ENCODE results near the gene GPX1.
"Not testable (repeated sequence)": the region's sequence is repeated elsewhere in the genome, so short reads cannot be mapped to it uniquely, and the experiment has no call there.

The GPX1 gene

DNA sequence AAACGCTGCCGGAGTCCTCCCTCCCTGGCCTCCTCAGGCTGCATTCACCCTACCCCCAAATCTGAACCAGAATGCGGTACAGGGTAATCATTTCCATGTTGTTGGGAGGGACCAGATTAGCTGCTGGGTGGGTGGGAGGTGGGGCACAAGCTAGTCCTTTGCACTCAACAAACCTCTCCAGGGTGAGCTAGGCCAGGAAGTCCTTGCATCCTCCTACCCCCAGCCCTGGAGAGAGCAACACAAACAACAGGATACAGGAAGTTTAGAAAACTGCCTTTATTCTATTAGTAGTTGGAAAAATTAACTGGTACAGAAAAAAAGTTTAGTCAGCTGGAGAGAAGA lies 702 bp upstream of the GPX1 start:
- TF ChIP-seq, protein P1, sequence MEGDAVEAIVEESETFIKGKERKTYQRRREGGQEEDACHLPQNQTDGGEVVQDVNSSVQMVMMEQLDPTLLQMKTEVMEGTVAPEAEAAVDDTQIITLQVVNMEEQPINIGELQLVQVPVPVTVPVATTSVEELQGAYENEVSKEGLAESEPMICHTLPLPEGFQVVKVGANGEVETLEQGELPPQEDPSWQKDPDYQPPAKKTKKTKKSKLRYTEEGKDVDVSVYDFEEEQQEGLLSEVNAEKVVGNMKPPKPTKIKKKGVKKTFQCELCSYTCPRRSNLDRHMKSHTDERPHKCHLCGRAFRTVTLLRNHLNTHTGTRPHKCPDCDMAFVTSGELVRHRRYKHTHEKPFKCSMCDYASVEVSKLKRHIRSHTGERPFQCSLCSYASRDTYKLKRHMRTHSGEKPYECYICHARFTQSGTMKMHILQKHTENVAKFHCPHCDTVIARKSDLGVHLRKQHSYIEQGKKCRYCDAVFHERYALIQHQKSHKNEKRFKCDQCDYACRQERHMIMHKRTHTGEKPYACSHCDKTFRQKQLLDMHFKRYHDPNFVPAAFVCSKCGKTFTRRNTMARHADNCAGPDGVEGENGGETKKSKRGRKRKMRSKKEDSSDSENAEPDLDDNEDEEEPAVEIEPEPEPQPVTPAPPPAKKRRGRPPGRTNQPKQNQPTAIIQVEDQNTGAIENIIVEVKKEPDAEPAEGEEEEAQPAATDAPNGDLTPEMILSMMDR (IDR thresholded peaks at IDR 0.05; ENCODE audit: control insufficient read depth, insufficient read depth, low read depth, low read length, missing control alignments): no peak
- no peak for DNase-seq (ENCODE audit: low read depth)
- H3K4me3 ChIP-seq (ENCODE audit: control insufficient read depth, low read depth, low read length): peak overlapping the region; percentile 68

GRCh38 chr3:49357443-49358216 lies 523 bp downstream of the GPX1 start:
- peak; percentile 68 for DNase-seq (ENCODE audit: low read depth)

DNA sequence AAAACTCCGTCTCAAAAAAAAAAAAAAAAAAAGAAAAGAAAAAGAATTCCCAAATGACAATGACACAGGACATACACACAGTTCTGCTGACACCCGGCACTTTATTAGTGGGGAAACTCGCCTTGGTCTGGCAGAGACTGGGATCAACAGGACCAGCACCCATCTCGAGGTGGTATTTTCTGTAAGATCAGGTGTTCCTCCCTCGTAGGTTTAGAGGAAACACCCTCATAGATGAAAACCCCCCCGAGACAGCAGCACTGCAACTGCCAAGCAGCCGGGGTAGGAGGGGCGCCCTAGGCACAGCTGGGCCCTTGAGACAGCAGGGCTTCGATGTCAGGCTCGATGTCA lies 1.1 kb downstream of the GPX1 start:
- DNase-seq (ENCODE audit: low read depth): not testable (repeated sequence)
- H3K4me3 ChIP-seq (ENCODE audit: control insufficient read depth, low read depth, low read length): peak overlapping the region; percentile 68

More at GRCh38 chr3:49357443-49358216, 523 bp downstream of the GPX1 start:
- H3K4me3 ChIP-seq (ENCODE audit: control insufficient read depth, low read depth, low read length): peak overlapping the region; percentile 68

- TF ChIP-seq, protein P1 (IDR thresholded peaks at IDR 0.05; ENCODE audit: control insufficient read depth, insufficient read depth, low read depth, low read length, missing control alignments): no peak
- no peak for DNase-seq (ENCODE audit: low read depth)
- no peak overlapping the region for H3K4me3 ChIP-seq (ENCODE audit: control insufficient read depth, low read depth, low read length)
Observed at GRCh38 chr3:49352890-49353421, 5.2 kb downstream of the GPX1 start.

- DNase-seq (ENCODE audit: low read depth): no peak
Observed at GRCh38 chr3:49352281-49352680, 5.9 kb downstream of the GPX1 start.

GRCh38 chr3:49351521-49352011 lies 6.6 kb downstream of the GPX1 start:
- no peak overlapping the region for H3K4me3 ChIP-seq (ENCODE audit: control insufficient read depth, low read depth, low read length)
- DNase-seq (ENCODE audit: low read depth): peak; percentile 66
- TF ChIP-seq, protein P1 (IDR thresholded peaks at IDR 0.05; ENCODE audit: control insufficient read depth, insufficient read depth, low read depth, low read length, missing control alignments): no peak

More at GRCh38 chr3:49352281-49352680, 5.9 kb downstream of the GPX1 start:
- TF ChIP-seq, protein P1 (IDR thresholded peaks at IDR 0.05; ENCODE audit: control insufficient read depth, insufficient read depth, low read depth, low read length, missing control alignments): no peak
- no peak overlapping the region for H3K4me3 ChIP-seq (ENCODE audit: control insufficient read depth, low read depth, low read length)

DNA sequence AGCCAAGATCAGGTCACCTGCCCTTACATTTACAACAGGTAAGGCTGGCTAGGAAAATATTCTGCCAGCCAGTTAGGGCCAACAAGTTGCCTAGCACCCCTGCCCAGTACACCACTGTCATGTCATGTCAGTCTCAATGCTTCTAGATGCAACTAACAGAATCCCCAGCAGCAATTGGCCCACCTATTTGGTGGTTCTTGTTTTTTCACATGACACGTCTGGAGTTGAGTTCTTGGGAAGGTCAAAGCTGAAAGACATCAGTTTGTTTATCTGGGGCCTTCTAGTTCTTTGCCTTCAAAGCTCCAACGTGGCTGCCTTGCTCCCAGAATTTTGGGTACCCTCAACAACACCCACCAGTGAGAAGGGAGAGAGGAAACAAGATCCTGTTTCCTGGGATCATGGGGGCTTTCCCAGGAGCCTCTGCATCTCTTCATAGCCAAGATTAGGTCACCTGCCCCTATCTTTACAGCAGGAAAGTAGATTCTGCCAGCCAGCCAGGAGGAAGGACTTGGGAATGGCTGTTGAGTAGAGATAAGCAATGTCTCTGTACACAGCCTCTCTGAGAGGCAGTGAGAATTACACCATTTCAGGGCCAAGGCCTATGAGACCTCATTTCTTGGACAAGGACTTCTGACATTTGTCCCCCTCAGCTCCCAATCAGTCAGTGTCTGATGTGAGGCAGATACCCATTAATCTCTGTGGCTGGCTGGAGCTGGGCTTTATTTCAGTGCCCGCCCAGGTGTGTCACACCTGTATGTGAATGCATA lies 8.6 kb downstream of the GPX1 start:
- H3K4me3 ChIP-seq (ENCODE audit: control insufficient read depth, low read depth, low read length): no peak overlapping the region
- TF ChIP-seq, protein P1 (IDR thresholded peaks at IDR 0.05; ENCODE audit: control insufficient read depth, insufficient read depth, low read depth, low read length, missing control alignments): no peak
- DNase-seq (ENCODE audit: low read depth): no peak

DNA sequence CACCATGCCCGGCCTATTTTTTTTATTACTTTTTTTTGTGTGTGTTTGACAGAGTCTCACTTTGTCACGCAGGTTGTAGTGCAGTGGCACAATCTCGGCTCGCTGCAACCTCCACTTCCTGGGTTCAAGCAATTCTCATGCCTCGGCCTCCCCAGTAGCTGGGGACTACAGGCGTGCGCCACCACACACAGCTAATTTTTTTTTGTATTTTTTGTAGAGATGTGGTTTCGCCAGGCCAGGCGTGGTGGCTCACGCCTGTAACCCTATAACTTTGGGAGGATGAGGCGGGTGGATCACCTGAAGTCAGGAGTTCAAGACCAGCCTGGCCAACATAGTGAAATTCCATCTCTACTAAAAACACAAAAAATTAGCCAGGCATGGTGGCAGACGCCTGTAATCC lies 9.8 kb downstream of the GPX1 start:
- not testable (repeated sequence) for DNase-seq (ENCODE audit: low read depth); H3K4me3 ChIP-seq (ENCODE audit: control insufficient read depth, low read depth, low read length)
